ENCODE results near the gene TSPO2.

GRCh38 chr6:41023114-41023513 is 19.2 kb upstream of the TSPO2 start:
- TF ChIP-seq CTCF (IDR thresholded peaks at IDR 0.05) = no peak
- no peak for TF ChIP-seq EZH2phosphoT487 (IDR thresholded peaks at IDR 0.05)

Data from neural progenitor cell (in vitro differentiated cells).